HepG2 (cell line): ENCODE data around the gene SNHG17. TPM values are rescaled to one million over a fixed set of nuclear protein-coding genes. Genes with fewer than 3 reads are reported as not detected.
A peak's percentile ranks its signal among the peaks of the same experiment; 100 is the strongest.

Source experiments
- ATAC-seq: fragments of 200-7000 bp; cut with Tn5 transposase; 3 replicates; pipeline ENCODE4 v1.9.1; 2020; ENCODE audit warnings: mild to moderate bottlenecking, moderate library complexity
- BruUV-seq: library from RNA; stranded (reverse); fragments of 400-500 nt; replicated peaks from 2 replicates; lab custom pipeline; 2021; lab: Mats Ljungman, UMichigan
- CTCF ChIA-PET: fragments of 300-600 bp; formaldehyde crosslinking; extraction: SDS; loops from one replicate; lab custom pipeline; 2021; ENCODE audit warnings: low total read pairs, inconsistent platforms, low intra/inter-chr PET ratio; lab: Yijun Ruan, JAX
- POLR2A ChIA-PET: fragments of 350-600 bp; sonication (Branson Sonifier 250); formaldehyde crosslinking; loops from one replicate; lab custom pipeline; 2020; ENCODE audit warnings: antibody characterized with exemption, inconsistent platforms; lab: Yijun Ruan, JAX
- DNase-seq: peaks from one replicate; pipeline ENCODE4 v3.0.0-alpha.2; 2015; ENCODE audit warnings: low spot score
- FAIRE-seq: peaks from 3 replicates; lab custom pipeline; 2011; peaks lifted over from hg19 to GRCh38; lab: Jason Lieb, UNC
- H2AFZ ChIP-seq: one replicate; pipeline ENCODE4 v1.6.1; 2011; ENCODE audit warnings: low read length, inconsistent platforms
- H3K27ac ChIP-seq: fragments of 300-600 bp; 3 replicates; pipeline ENCODE4 v1.8.0; 2011; ENCODE audit warnings: mixed run types, mild to moderate bottlenecking, mixed read lengths, low read length, inconsistent platforms; ENCODE audit not compliant: insufficient read depth; ENCODE audit errors: extremely low read length
- H3K27me3 ChIP-seq, 2 experiments: fragments of 200-600 bp in 1 of 2; 2 replicates in 1 of 2; 3 replicates in 1 of 2; pipeline versions ENCODE4 v1.6.0 to v1.8.0; 2011; ENCODE audit warnings: low read length in 2 of 2, mild to moderate bottlenecking in 2 of 2, moderate library complexity in 2 of 2, inconsistent platforms in 1 of 2; ENCODE audit not compliant: insufficient read depth in 2 of 2, control insufficient read depth in 1 of 2
- H3K36me3 ChIP-seq, 2 experiments: fragments of 200-600 bp in 1 of 2; replicated peaks in 1 of 2; 2 replicates in 1 of 2; 3 replicates in 1 of 2; pipeline versions ENCODE4 v1.5.1 to v1.8.0; 2011; ENCODE audit warnings: low read length in 2 of 2, inconsistent platforms in 1 of 2; ENCODE audit not compliant: insufficient read depth in 2 of 2, control insufficient read depth in 1 of 2
- H3K4me1 ChIP-seq: 2 replicates; pipeline ENCODE4 v1.5.1; 2012; ENCODE audit warnings: low read length, inconsistent platforms; ENCODE audit not compliant: insufficient read depth
- H3K4me2 ChIP-seq: 2 replicates; pipeline ENCODE4 v1.6.0; 2011; ENCODE audit warnings: low read depth, low read length, inconsistent platforms
- H3K4me3 ChIP-seq, 3 experiments: fragments of 200-600 bp in 1 of 3; sonication (generic), shearing (Covaris generic) in 1 of 3; replicated peaks in 1 of 3; 2 replicates each; pipeline ENCODE4 v1.5.1; 2011 to 2016; ENCODE audit warnings: low read length in 3 of 3, inconsistent platforms in 2 of 3, low read depth in 2 of 3, mild to moderate bottlenecking in 2 of 3, control low read depth in 1 of 3, mixed read lengths in 1 of 3; ENCODE audit not compliant: insufficient read depth in 1 of 3
- H3K79me2 ChIP-seq: one replicate; pipeline ENCODE4 v1.6.1; 2011; ENCODE audit warnings: low read length, inconsistent platforms; ENCODE audit not compliant: insufficient read depth
- H3K9ac ChIP-seq: 2 replicates; pipeline ENCODE4 v1.6.0; 2011; ENCODE audit warnings: mild to moderate bottlenecking, low read depth, low read length, inconsistent platforms; ENCODE audit not compliant: insufficient read depth
- H3K9me3 ChIP-seq: 2 replicates; pipeline ENCODE4 v1.5.1; 2012; ENCODE audit warnings: mild to moderate bottlenecking, low read length
- H4K20me1 ChIP-seq: 2 replicates; pipeline ENCODE4 v1.6.0; 2011; ENCODE audit warnings: inconsistent platforms, mild to moderate bottlenecking, low read length, moderate library complexity; ENCODE audit not compliant: insufficient read depth
- ARID5B ChIP-seq: IDR thresholded peaks from 2 replicates; pipeline ENCODE4 v1.4.0; 2020; ENCODE audit warnings: mild to moderate bottlenecking, missing genetic modification reagents
- CEBPB ChIP-seq: IDR thresholded peaks from 2 replicates; pipeline ENCODE4 v1.6.1; 2011; ENCODE audit warnings: low read depth, low read length, improper control_type of control experiment, borderline replicate concordance
- GLI4 ChIP-seq: sonication (generic); formaldehyde crosslinking; IDR thresholded peaks from 2 replicates; pipeline ENCODE4 v1.5.1; 2020; ENCODE audit warnings: missing genetic modification reagents, mild to moderate bottlenecking, moderate library complexity, borderline replicate concordance
- KLF16 ChIP-seq, 2 experiments: sonication (generic) in 1 of 2; formaldehyde crosslinking in 1 of 2; IDR thresholded peaks; 2 replicates each; pipeline versions ENCODE4 v1.6.1 to v1.8.0; 2016 to 2023; ENCODE audit warnings: missing genetic modification reagents in 2 of 2, missing compliant biosample characterization in 1 of 2
- MAX ChIP-seq: IDR thresholded peaks from 2 replicates; pipeline ENCODE4 v1.6.1; 2012; ENCODE audit warnings: inconsistent platforms
- ZNF629 ChIP-seq: sonication (generic); formaldehyde crosslinking; conservative IDR thresholded peaks from 2 replicates; pipeline ENCODE4 v1.5.0; 2020; ENCODE audit warnings: missing genetic modification reagents
- WGBS: methylation state at CpG from one replicate; pipeline ENCODE4 v1.1.6; 2017; ENCODE audit warnings: low lambda C conversion rate; 5-methylcytosine and 5-hydroxymethylcytosine counted together
- in situ Hi-C: cut with HindIII; loops from 2 replicates; pipeline ENCODE4 v1.10.0; 2017; ENCODE audit warnings: low pct_unique_long_range_greater_than_20kb; ENCODE audit not compliant: extremely low pct_ligation_motif_present
- intact Hi-C: fragments of 100-400 bp; cut with micrococcal nuclease; formaldehyde crosslinking; loops from one replicate; pipeline ENCODE4 v1.10.0; 2022; ENCODE audit not compliant: unreplicated experiment
- polyA plus RNA-seq, 8 experiments: library from polyadenylated mRNA; depleted of rRNA in 3 of 8; stranded (reverse) in 7 of 8; unstranded in 1 of 8; fragments of >200 nt; fragmentation: Illumina TruSeq in 4 of 8; extraction: Trizol in 4 of 8; gene quantifications; 2 replicates each; pipeline versions ENCODE4 v1.2.1 to v1.2.3, GENCODE V29; 2011 to 2016; ENCODE audit warnings: low read depth in 4 of 8, missing spikeins in 1 of 8, mixed read lengths in 1 of 8; ENCODE audit not compliant: insufficient read depth in 1 of 8
- total RNA-seq, 5 experiments: library from RNA; depleted of rRNA; stranded (reverse); fragments of >200 nt; fragmentation: Illumina TruSeq; extraction: Trizol; gene quantifications; 2 replicates each; pipeline ENCODE4 v1.2.3, GENCODE V29; 2016; ENCODE audit warnings: low read depth in 1 of 5

SNHG17 gene
- total and polyA plus RNA-seq, 2 of the 13 experiments (the other 11 are each of a cell fraction or from before 2014, with no cell fraction given): 26.2 to 41.2 TPM

GRCh38 chr20:38373898-38374297, 61.2 kb downstream of the SNHG17 start (continued):
- TF ChIP-seq ARID5B (no peak), MAX (no peak), CEBPB (no peak), GLI4 (CRISPR knock-in tag) (no peak)

GRCh38 chr20:38373231-38373867, 61.8 kb downstream of the SNHG17 start:
- CTCF ChIA-PET: no interaction called here
- ATAC-seq (peak; percentile 64), DNase-seq (no peak), FAIRE-seq (no peak)
- POLR2A ChIA-PET: no interaction called here
- peaks cover 0 to 3% of the 10 kb centered on the region in 2 experiments; a peak in 1 of 5 replicates for H3K27me3 ChIP-seq
- 36% methylated on average over 7 of the region's 7 CpGs for WGBS
- H4K20me1 ChIP-seq: no peaks in the 10 kb centered on the region
- TF ChIP-seq KLF16 (CRISPR knock-in tag; IDR thresholded peaks at IDR 0.05) (no peak), ZNF629 (CRISPR knock-in tag) (0 out of 2 replicates have a peak, but pooled peaks have one; percentile 22)
- H2AFZ ChIP-seq: no peak overlapping the region
- intact Hi-C loops: no loop called here
- no TSS peak for BruUV-seq
- in situ Hi-C loops: no loop called here
- no peaks in the 10 kb centered on the region for H3K9me3 ChIP-seq
- no peaks in the 10 kb centered on the region for H3K79me2 ChIP-seq
- no peaks in the 10 kb centered on the region for H3K36me3 ChIP-seq
- H3K4me3 ChIP-seq: no peak overlapping the region
- H3K4me1 ChIP-seq: no peaks in the 10 kb centered on the region
- no peak overlapping the region for H3K27ac ChIP-seq
- H3K4me2 ChIP-seq: no peak overlapping the region
- no peak overlapping the region for H3K9ac ChIP-seq
